GM12872 (cell line): ENCODE data around the gene CMC4.

Source experiments
- CTCF ChIP-seq: IDR thresholded peaks from 3 replicates; pipeline ENCODE4 v1.5.1; 2011; ENCODE audit warnings: low read depth, mild to moderate bottlenecking, low read length, moderate library complexity; ENCODE audit not compliant: insufficient read depth

Gene CMC4

GRCh38 chrX:155065035-155065734 is 5.8 kb downstream of the CMC4 start:
- TF ChIP-seq CTCF: no peak

- TF ChIP-seq CTCF: no peak
These were observed 9.2 kb downstream of the CMC4 start for GRCh38 chrX:155061760-155062159.

- peak; percentile 72 for TF ChIP-seq CTCF
These were observed 13.8 kb downstream of the CMC4 start for GRCh38 chrX:155056877-155057792.

- TF ChIP-seq CTCF: no peak
These were observed 14.5 kb downstream of the CMC4 start for GRCh38 chrX:155056471-155056870.

- TF ChIP-seq CTCF: no peak
These were observed 15.4 kb downstream of the CMC4 start for GRCh38 chrX:155055494-155055893.

GRCh38 chrX:155054255-155054654 is 16.7 kb downstream of the CMC4 start:
- TF ChIP-seq CTCF: no peak

GRCh38 chrX:155053656-155054055 is 17.3 kb downstream of the CMC4 start:
- no peak for TF ChIP-seq CTCF
